ENCODE results near the gene CMAS.

- no peak for TF ChIP-seq CTCF (conservative IDR thresholded peaks at IDR 0.05 in 1 of 2, IDR thresholded peaks at IDR 0.05 in 1 of 2; ENCODE audit: low read depth in 1 of 2, low read length in 2 of 2)
- TF ChIP-seq EZH2 (IDR thresholded peaks at IDR 0.05; ENCODE audit: low read length, missing control alignments) = no peak
Observed at GRCh38 chr12:22101749-22102243, 55.8 kb downstream of the CMAS start.
